MM.1S (cell line): ENCODE data around the gene DFFA.

Experiments used
- EZH2 ChIP-seq: fragments of 300-600 bp; sonication (generic); optimal IDR thresholded peaks from 2 replicates; pipeline ENCODE3; 2017; ENCODE audit warnings: low read depth, mild to moderate bottlenecking, antibody characterized with exemption, low read length, mixed read lengths
- TF ChIP-seq, protein P1 (sequence below): fragments of 300-600 bp; sonication (generic); IDR thresholded peaks from 2 replicates; pipeline ENCODE4 v1.5.1; 2016; ENCODE audit warnings: antibody characterized with exemption, low read length, mixed read lengths

DNA sequence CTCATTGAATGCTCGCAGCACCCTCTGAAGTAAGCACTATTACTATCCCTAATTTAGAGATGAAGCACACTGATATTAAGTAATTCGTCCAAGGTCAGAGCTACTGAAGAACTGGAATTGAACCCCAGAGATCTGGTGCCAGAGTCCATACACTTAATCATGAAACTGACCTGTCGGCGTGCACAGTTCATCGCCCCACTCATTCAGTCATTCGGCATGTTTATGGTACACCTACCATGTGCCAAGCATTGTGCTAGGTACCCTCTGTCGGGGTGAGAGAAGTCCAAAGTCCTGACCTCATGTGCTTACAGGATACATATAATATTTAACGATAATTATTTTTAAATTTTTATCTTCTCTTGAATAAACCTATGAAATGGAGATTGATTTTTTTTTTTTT, 47.7 kb downstream of the DFFA start:
- TF ChIP-seq, protein P1, sequence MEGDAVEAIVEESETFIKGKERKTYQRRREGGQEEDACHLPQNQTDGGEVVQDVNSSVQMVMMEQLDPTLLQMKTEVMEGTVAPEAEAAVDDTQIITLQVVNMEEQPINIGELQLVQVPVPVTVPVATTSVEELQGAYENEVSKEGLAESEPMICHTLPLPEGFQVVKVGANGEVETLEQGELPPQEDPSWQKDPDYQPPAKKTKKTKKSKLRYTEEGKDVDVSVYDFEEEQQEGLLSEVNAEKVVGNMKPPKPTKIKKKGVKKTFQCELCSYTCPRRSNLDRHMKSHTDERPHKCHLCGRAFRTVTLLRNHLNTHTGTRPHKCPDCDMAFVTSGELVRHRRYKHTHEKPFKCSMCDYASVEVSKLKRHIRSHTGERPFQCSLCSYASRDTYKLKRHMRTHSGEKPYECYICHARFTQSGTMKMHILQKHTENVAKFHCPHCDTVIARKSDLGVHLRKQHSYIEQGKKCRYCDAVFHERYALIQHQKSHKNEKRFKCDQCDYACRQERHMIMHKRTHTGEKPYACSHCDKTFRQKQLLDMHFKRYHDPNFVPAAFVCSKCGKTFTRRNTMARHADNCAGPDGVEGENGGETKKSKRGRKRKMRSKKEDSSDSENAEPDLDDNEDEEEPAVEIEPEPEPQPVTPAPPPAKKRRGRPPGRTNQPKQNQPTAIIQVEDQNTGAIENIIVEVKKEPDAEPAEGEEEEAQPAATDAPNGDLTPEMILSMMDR = no peak
- TF ChIP-seq EZH2 = no peak
